Stimulated activated CD4-positive, alpha-beta T cell treated with anti-CD3 and anti-CD28 coated beads, TNF-alpha, amount 100 ng/mL, for 24 hours (primary cell): Measurements from ENCODE around the gene PAM.

Experiments used
- DNase-seq, 3 experiments: peaks; one replicate each; pipeline ENCODE4 v3.0.0-alpha.2; 2020; ENCODE audit warnings: low read depth in 3 of 3

Gene PAM

GRCh38 chr5:102937894-102938293, 182.8 kb downstream of the PAM start:
- no peak for DNase-seq

GRCh38 chr5:102941111-102941510, 186.0 kb downstream of the PAM start:
- DNase-seq = no peak

- no peak for DNase-seq
Measured at GRCh38 chr5:102946414-102946813, 191.3 kb downstream of the PAM start.

GRCh38 chr5:102946971-102947370, 191.9 kb downstream of the PAM start:
- DNase-seq = no peak

GRCh38 chr5:102955488-102955887, 200.4 kb downstream of the PAM start:
- no peak for DNase-seq

GRCh38 chr5:102956599-102956998, 201.5 kb downstream of the PAM start:
- DNase-seq = no peak

GRCh38 chr5:102957141-102957540, 202.0 kb downstream of the PAM start:
- no peak for DNase-seq

GRCh38 chr5:102958481-102959011, 203.4 kb downstream of the PAM start:
- DNase-seq = no peak

GRCh38 chr5:102959055-102959454, 203.9 kb downstream of the PAM start:
- no peak for DNase-seq

GRCh38 chr5:102961671-102962070, 206.6 kb downstream of the PAM start:
- DNase-seq = no peak

GRCh38 chr5:102965653-102966052, 210.5 kb downstream of the PAM start:
- no peak for DNase-seq

- DNase-seq = no peak
Measured at GRCh38 chr5:102969641-102970040, 214.5 kb downstream of the PAM start.

- DNase-seq = no peak
Measured at GRCh38 chr5:102971676-102972293, 216.7 kb downstream of the PAM start.

- no peak for DNase-seq
Measured at GRCh38 chr5:102974177-102974576, 219.1 kb downstream of the PAM start.

GRCh38 chr5:102975045-102975444, 219.9 kb downstream of the PAM start:
- DNase-seq = no peak

- DNase-seq = no peak
Measured at GRCh38 chr5:102975457-102976182, 220.5 kb downstream of the PAM start.

GRCh38 chr5:102981957-102982635, 227.0 kb downstream of the PAM start:
- no peak for DNase-seq

GRCh38 chr5:102986074-102986473, 231.0 kb downstream of the PAM start:
- DNase-seq = no peak

- DNase-seq = no peak
Measured at GRCh38 chr5:102988459-102988858, 233.4 kb downstream of the PAM start.

GRCh38 chr5:102991802-102992201, 236.7 kb downstream of the PAM start:
- DNase-seq = no peak

- no peak for DNase-seq
Measured at GRCh38 chr5:102996011-102996575, 241.0 kb downstream of the PAM start.

- no peak for DNase-seq
Measured at GRCh38 chr5:102998224-102998623, 243.1 kb downstream of the PAM start.
